Heart left ventricle (tissue), 13 donors: ENCODE data around the gene PIM3.

Source experiments
- POLR2A ChIP-seq, 2 donors: fragments of 450-650 bp; IDR thresholded peaks; one replicate each; pipeline ENCODE4 v1.6.1; 2017; ENCODE audit warnings: antibody characterized with exemption in 2 of 2, mild to moderate bottlenecking in 2 of 2, moderate library complexity in 2 of 2
- TF ChIP-seq, protein P1 (sequence below), 12 donors: fragments of 200-600 bp; sonication (generic) in 4 of 12; IDR thresholded peaks; one replicate each; pipeline versions ENCODE4 v1.5.0 to v1.8.0; 2018 to 2022; ENCODE audit warnings: antibody characterized with exemption in 12 of 12, mild to moderate bottlenecking in 5 of 12
- donor health status: ischemic (EF 13 %, LVEDD 7.1; RV severe dilation, severe dysfunction).
- donor health status: DM: no; HTN: yes; CAD: no.
- donor health status: DM: no; HTN: no; CAD: no.
- donor health status: ischemic (EF 25% LVEDD 6.9; RV normal size, moderate dysfunction).
- donor health status: ischemic (EF 25% LVEDD 5.7; RV mildly dilated, moderate dysfunction).
- donor health status: ischemic (EF 35%, LVEDD 5.7; RV mildly dilated, moderate dysfunction).
- donor health status: nonischemic (EF 11% LVEDD 7.7; RV severe dilation, severe dysfunction).
- donor health status: DM: yes; HTN: yes; CAD: no.
- donor health status: PGD.
- donor health status: ischemic (EF 29% LVEDD 5.4; RV normal size, mild dysfunction).
- donor health status: nonischemic (EF 23%, LVEDD 6.1; RV moderate dilation, normal function).

- TF ChIP-seq, protein P1, sequence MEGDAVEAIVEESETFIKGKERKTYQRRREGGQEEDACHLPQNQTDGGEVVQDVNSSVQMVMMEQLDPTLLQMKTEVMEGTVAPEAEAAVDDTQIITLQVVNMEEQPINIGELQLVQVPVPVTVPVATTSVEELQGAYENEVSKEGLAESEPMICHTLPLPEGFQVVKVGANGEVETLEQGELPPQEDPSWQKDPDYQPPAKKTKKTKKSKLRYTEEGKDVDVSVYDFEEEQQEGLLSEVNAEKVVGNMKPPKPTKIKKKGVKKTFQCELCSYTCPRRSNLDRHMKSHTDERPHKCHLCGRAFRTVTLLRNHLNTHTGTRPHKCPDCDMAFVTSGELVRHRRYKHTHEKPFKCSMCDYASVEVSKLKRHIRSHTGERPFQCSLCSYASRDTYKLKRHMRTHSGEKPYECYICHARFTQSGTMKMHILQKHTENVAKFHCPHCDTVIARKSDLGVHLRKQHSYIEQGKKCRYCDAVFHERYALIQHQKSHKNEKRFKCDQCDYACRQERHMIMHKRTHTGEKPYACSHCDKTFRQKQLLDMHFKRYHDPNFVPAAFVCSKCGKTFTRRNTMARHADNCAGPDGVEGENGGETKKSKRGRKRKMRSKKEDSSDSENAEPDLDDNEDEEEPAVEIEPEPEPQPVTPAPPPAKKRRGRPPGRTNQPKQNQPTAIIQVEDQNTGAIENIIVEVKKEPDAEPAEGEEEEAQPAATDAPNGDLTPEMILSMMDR (IDR thresholded peaks at IDR 0.05) = no peak
- no peak for TF ChIP-seq POLR2A (IDR thresholded peaks at IDR 0.05)
Observed at GRCh38 chr22:49977578-49977977, 17.0 kb downstream of the PIM3 start.
